Jurkat, Clone E6-1 (cell line): ENCODE results near the gene USP15.
"Not testable (repeated sequence)": the region's sequence is repeated elsewhere in the genome, so short reads cannot be mapped to it uniquely, and the experiment has no call there.

Experiments used
- DNase-seq: peaks from one replicate; pipeline ENCODE4 v3.0.0-alpha.2; 2011; ENCODE audit warnings: low read depth, low spot score
- H3K4me3 ChIP-seq: 2 replicates; pipeline ENCODE4 v1.5.1; 2011; ENCODE audit warnings: mild to moderate bottlenecking, low read length, control low read depth, moderate library complexity

The USP15 gene

GRCh38 chr12:62403031-62403430, 142.8 kb downstream of the USP15 start:
- H3K4me3 ChIP-seq: no peak overlapping the region
- DNase-seq: no peak

- no peak overlapping the region for H3K4me3 ChIP-seq
- no peak for DNase-seq
Observed at GRCh38 chr12:62407587-62407986, 147.4 kb downstream of the USP15 start.

GRCh38 chr12:62409068-62409467, 148.9 kb downstream of the USP15 start:
- no peak for DNase-seq
- H3K4me3 ChIP-seq: no peak overlapping the region

- no peak overlapping the region for H3K4me3 ChIP-seq
- DNase-seq: no peak
Observed at GRCh38 chr12:62414180-62414579, 154.0 kb downstream of the USP15 start.

- H3K4me3 ChIP-seq: no peak overlapping the region
- DNase-seq: no peak
Observed at GRCh38 chr12:62426089-62426488, 165.9 kb downstream of the USP15 start.

GRCh38 chr12:62429457-62429856, 169.3 kb downstream of the USP15 start:
- no peak for DNase-seq
- H3K4me3 ChIP-seq: no peak overlapping the region

GRCh38 chr12:62434494-62435302, 174.5 kb downstream of the USP15 start:
- peak overlapping the region; percentile 50 for H3K4me3 ChIP-seq
- no peak for DNase-seq

GRCh38 chr12:62435303-62436163, 175.3 kb downstream of the USP15 start:
- peak; percentile 24 for DNase-seq

GRCh38 chr12:62436164-62436503, 175.9 kb downstream of the USP15 start:
- DNase-seq: no peak
- H3K4me3 ChIP-seq: no peak overlapping the region

More at GRCh38 chr12:62435303-62436163, 175.3 kb downstream of the USP15 start:
- peak overlapping the region; percentile 50 for H3K4me3 ChIP-seq

- peak; percentile 51 for DNase-seq
- no peak overlapping the region for H3K4me3 ChIP-seq
Observed at GRCh38 chr12:62438098-62438692, 178.0 kb downstream of the USP15 start.

- H3K4me3 ChIP-seq: no peak overlapping the region
- DNase-seq: no peak
Observed at GRCh38 chr12:62446754-62447452, 186.7 kb downstream of the USP15 start.

GRCh38 chr12:62448436-62448835, 188.2 kb downstream of the USP15 start:
- no peak for DNase-seq
- H3K4me3 ChIP-seq: no peak overlapping the region

- H3K4me3 ChIP-seq, DNase-seq: not testable (repeated sequence)
Observed at GRCh38 chr12:62455429-62455828, 195.2 kb downstream of the USP15 start.

GRCh38 chr12:62458626-62459025, 198.4 kb downstream of the USP15 start:
- no peak overlapping the region for H3K4me3 ChIP-seq
- DNase-seq: no peak

- H3K4me3 ChIP-seq: no peak overlapping the region
- DNase-seq: no peak
Observed at GRCh38 chr12:62459976-62460375, 199.8 kb downstream of the USP15 start.

GRCh38 chr12:62461171-62461837, 201.1 kb downstream of the USP15 start:
- not testable (repeated sequence) for H3K4me3 ChIP-seq, DNase-seq

GRCh38 chr12:62463252-62463651, 203.0 kb downstream of the USP15 start:
- not testable (repeated sequence) for H3K4me3 ChIP-seq, DNase-seq
